Measurements from ENCODE around the gene PHC1. TPM values are rescaled to one million over a fixed set of nuclear protein-coding genes. Genes with fewer than 3 reads are reported as not detected.

The PHC1 gene
- polyA plus RNA-seq, 1 donor (not counting 4 experiments of a cell fraction or from before 2014, with no cell fraction given), result 11.0 TPM

- Histone ChIP-seq H3K4me2 (ENCODE audit: control insufficient read depth, extremely low read depth, insufficient read depth, low read depth, low read length) (no peak overlapping the region), H3K4me1 (ENCODE audit: control insufficient read depth, extremely low read depth, insufficient read depth, low read length) (no peaks in the 10 kb centered on the region), H3K27me3 (ENCODE audit: control insufficient read depth, extremely low read depth, insufficient read depth, low read length) (no peaks in the 10 kb centered on the region), H2AFZ (ENCODE audit: control insufficient read depth, low read length) (no peak overlapping the region), H3K27ac (ENCODE audit: control insufficient read depth, insufficient read depth, low read length) (no peak overlapping the region), H3K9me1 (ENCODE audit: control insufficient read depth, extremely low read depth, insufficient read depth, low read length) (no peaks in the 10 kb centered on the region), H3K9ac (ENCODE audit: control insufficient read depth, extremely low read depth, insufficient read depth, low read length) (no peak overlapping the region), H3K4me3 (ENCODE audit: control insufficient read depth in 2 of 3, extremely low read depth in 1 of 3, insufficient read depth in 2 of 3, low read depth in 1 of 3, low read length in 3 of 3) (no peak overlapping the region), H3K36me3 (ENCODE audit: control insufficient read depth in 2 of 2, extremely low read depth in 1 of 2, insufficient read depth in 2 of 2, low read length in 2 of 2) (no peaks in the 10 kb centered on the region), H4K20me1 (ENCODE audit: control insufficient read depth, extremely low read depth, insufficient read depth, low read length) (no peaks in the 10 kb centered on the region), H3K9me3 (ENCODE audit: control insufficient read depth, low read depth, low read length) (no peaks in the 10 kb centered on the region), H3K79me2 (ENCODE audit: control insufficient read depth, insufficient read depth, low read length) (no peaks in the 10 kb centered on the region)
- no peak for FAIRE-seq
- TF ChIP-seq EZH2 (IDR thresholded peaks at IDR 0.05; ENCODE audit: low read length), result no peak
- no peak for TF ChIP-seq CTCF (optimal IDR thresholded peaks at IDR 0.05 in 1 of 3, IDR thresholded peaks at IDR 0.05 in 1 of 3, conservative IDR thresholded peaks at IDR 0.05 in 1 of 3; ENCODE audit: extremely low read depth in 1 of 3, insufficient read depth in 2 of 3, low read length in 3 of 3)
- DNase-seq (ENCODE audit: low read depth, low spot score), result no peak
- dilution Hi-C loops (cut with MboI; ENCODE audit: extremely low pct_ligation_motif_present, low sequenced_read_pairs), result no loop called here
Observed at GRCh38 chr12:8960176-8960575, 45.9 kb downstream of the PHC1 start.

GRCh38 chr12:8968761-8969160 is 54.5 kb downstream of the PHC1 start:
- Histone ChIP-seq H2AFZ (ENCODE audit: control insufficient read depth, low read length) (no peak overlapping the region), H3K9ac (ENCODE audit: control insufficient read depth, extremely low read depth, insufficient read depth, low read length) (no peak overlapping the region), H3K4me1 (ENCODE audit: control insufficient read depth, extremely low read depth, insufficient read depth, low read length) (no peaks in the 10 kb centered on the region), H3K9me1 (ENCODE audit: control insufficient read depth, extremely low read depth, insufficient read depth, low read length) (no peaks in the 10 kb centered on the region), H3K36me3 (ENCODE audit: control insufficient read depth in 2 of 2, extremely low read depth in 1 of 2, insufficient read depth in 2 of 2, low read length in 2 of 2) (no peaks in the 10 kb centered on the region), H4K20me1 (ENCODE audit: control insufficient read depth, extremely low read depth, insufficient read depth, low read length) (no peaks in the 10 kb centered on the region), H3K79me2 (ENCODE audit: control insufficient read depth, insufficient read depth, low read length) (no peaks in the 10 kb centered on the region), H3K27me3 (ENCODE audit: control insufficient read depth, extremely low read depth, insufficient read depth, low read length) (no peaks in the 10 kb centered on the region), H3K4me3 (ENCODE audit: control insufficient read depth in 2 of 3, extremely low read depth in 1 of 3, insufficient read depth in 2 of 3, low read depth in 1 of 3, low read length in 3 of 3) (no peak overlapping the region), H3K4me2 (ENCODE audit: control insufficient read depth, extremely low read depth, insufficient read depth, low read depth, low read length) (no peak overlapping the region), H3K9me3 (ENCODE audit: control insufficient read depth, low read depth, low read length) (peaks cover 4% of the 10 kb centered on the region), H3K27ac (ENCODE audit: control insufficient read depth, insufficient read depth, low read length) (no peak overlapping the region)
- FAIRE-seq, result no peak
- no peak for DNase-seq (ENCODE audit: low read depth, low spot score)
- TF ChIP-seq CTCF (optimal IDR thresholded peaks at IDR 0.05 in 1 of 3, IDR thresholded peaks at IDR 0.05 in 1 of 3, conservative IDR thresholded peaks at IDR 0.05 in 1 of 3; ENCODE audit: extremely low read depth in 1 of 3, insufficient read depth in 2 of 3, low read length in 3 of 3) (no peak), EZH2 (IDR thresholded peaks at IDR 0.05; ENCODE audit: low read length) (no peak)
- dilution Hi-C loops (cut with MboI; ENCODE audit: extremely low pct_ligation_motif_present, low sequenced_read_pairs), result no loop called here

All from keratinocyte (primary cell).